ENCODE data around the gene CSRNP3.

Gene CSRNP3

DNA sequence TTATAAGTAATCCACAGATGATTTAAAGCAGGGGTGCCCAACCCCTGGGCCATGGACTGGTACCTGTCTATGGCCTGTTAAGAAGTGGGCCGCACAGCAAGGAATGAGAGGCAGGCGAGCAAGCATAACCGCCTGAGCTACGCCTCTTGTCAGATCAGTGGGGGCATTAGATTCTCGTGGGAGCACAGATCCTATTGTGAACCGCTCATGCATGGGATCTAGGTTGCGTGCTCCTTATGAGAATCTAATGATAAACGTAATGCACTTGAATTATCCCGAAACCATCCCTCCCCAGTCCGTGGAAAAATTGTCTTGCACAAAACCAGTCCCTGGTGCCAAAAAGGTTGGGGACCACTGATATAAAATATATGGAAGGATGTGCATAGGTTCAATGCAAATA is 153.7 kb downstream of the CSRNP3 start:
- no peak for TF ChIP-seq CTCF (IDR thresholded peaks at IDR 0.05; ENCODE audit: unreplicated experiment in 3 of 3)
- Mint-ChIP-seq H3K4me1 (peaks cover 40% of the 10 kb centered on the region), H3K9me3 (no peaks in the 10 kb centered on the region), H3K27ac (peak overlapping the region in 2 of 3 experiments; percentile 71), H3K36me3 (ENCODE audit: low read depth) (peaks cover 14% of the 10 kb centered on the region), H3K4me3 (no peak overlapping the region), H3K27me3 (ENCODE audit: low read depth) (no peaks in the 10 kb centered on the region)

GRCh38 chr2:165623783-165624469 is 154.4 kb downstream of the CSRNP3 start:
- H3K36me3 Mint-ChIP-seq (ENCODE audit: low read depth): peaks cover 12% of the 10 kb centered on the region
- no peak overlapping the region for H3K4me3 Mint-ChIP-seq
- H3K27me3 Mint-ChIP-seq (ENCODE audit: low read depth): no peaks in the 10 kb centered on the region
- peak overlapping the region; percentile 45 to 82 (median 71) for H3K27ac Mint-ChIP-seq
- TF ChIP-seq CTCF (IDR thresholded peaks at IDR 0.05; ENCODE audit: unreplicated experiment in 3 of 3): no peak
- H3K9me3 Mint-ChIP-seq: no peaks in the 10 kb centered on the region
- H3K4me1 Mint-ChIP-seq: peaks cover 32% of the 10 kb centered on the region

DNA sequence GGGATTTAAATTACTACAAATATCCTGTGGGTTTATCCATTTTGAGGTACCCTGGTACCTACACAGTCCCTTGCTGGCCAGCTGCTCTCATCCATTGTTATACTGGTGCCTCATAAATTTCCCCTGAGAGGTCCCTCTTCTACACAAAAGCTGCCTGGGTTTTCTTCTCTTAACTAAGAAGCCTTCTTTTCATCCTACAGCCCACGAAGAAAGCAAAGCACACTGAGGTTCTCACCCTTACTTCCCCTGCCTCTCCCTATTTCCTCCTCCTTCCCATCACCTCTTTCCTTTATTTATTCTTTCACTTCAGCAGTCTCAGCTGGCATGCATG is 154.9 kb downstream of the CSRNP3 start:
- Mint-ChIP-seq H3K27ac (peak overlapping the region; percentile 45 to 82 (median 68)), H3K9me3 (no peaks in the 10 kb centered on the region), H3K4me3 (no peak overlapping the region), H3K27me3 (ENCODE audit: low read depth) (no peaks in the 10 kb centered on the region), H3K4me1 (peaks cover 27% of the 10 kb centered on the region), H3K36me3 (ENCODE audit: low read depth) (peaks cover 17% of the 10 kb centered on the region)
- no peak for TF ChIP-seq CTCF (IDR thresholded peaks at IDR 0.05; ENCODE audit: unreplicated experiment in 3 of 3)

DNA sequence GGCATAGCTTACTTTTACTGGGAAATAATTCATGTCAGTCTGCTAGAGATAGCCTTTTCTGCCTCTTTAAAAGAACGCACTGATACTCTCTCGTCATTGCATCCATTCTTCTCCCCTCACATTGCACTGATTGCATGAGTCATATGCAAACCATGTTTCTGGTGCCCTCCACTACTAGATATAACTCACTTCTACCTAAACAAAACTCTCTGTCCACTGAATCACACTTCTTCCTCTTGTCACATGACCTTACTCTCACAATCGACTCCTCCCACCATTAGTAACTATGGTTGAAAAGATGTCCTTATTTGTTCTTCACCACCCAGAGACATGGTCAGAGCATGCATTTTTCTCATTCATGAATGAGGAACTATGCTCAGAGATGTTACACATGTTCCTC is 158.0 kb downstream of the CSRNP3 start:
- peaks cover 18% of the 10 kb centered on the region for H3K36me3 Mint-ChIP-seq (ENCODE audit: low read depth)
- H3K4me3 Mint-ChIP-seq: no peak overlapping the region
- H3K9me3 Mint-ChIP-seq: no peaks in the 10 kb centered on the region
- H3K27ac Mint-ChIP-seq: no peak overlapping the region
- peaks cover 20% of the 10 kb centered on the region for H3K4me1 Mint-ChIP-seq
- TF ChIP-seq CTCF (IDR thresholded peaks at IDR 0.05; ENCODE audit: unreplicated experiment in 3 of 3): no peak
- H3K27me3 Mint-ChIP-seq (ENCODE audit: low read depth): no peaks in the 10 kb centered on the region

DNA sequence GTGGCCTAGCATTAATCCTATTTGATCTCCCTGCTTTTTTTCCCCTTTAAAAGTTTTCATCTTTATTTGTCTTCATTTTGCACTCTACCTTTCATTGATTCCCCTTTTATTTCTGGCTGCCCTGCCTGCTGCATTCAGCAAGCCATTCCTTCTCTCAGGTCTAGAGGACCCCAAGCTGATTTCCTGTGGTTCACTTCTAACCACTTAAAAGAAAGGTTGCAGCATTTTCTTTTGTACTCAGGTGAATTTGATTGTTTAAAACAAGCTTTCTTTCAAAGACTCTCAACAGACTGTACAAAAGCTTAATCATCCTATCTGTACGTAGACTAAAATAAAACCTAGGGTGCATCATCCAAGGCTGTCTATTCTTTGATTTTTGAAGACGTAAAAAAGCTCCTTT is 160.3 kb downstream of the CSRNP3 start:
- no peaks in the 10 kb centered on the region for H3K9me3 Mint-ChIP-seq
- H3K4me3 Mint-ChIP-seq: no peak overlapping the region
- peaks cover 31% of the 10 kb centered on the region for H3K4me1 Mint-ChIP-seq
- TF ChIP-seq CTCF (IDR thresholded peaks at IDR 0.05; ENCODE audit: unreplicated experiment in 3 of 3): no peak
- peaks cover 10% of the 10 kb centered on the region for H3K36me3 Mint-ChIP-seq (ENCODE audit: low read depth)
- no peaks in the 10 kb centered on the region for H3K27me3 Mint-ChIP-seq (ENCODE audit: low read depth)
- H3K27ac Mint-ChIP-seq: peak overlapping the region; percentile 1 to 73 (median 39)

GRCh38 chr2:165630236-165630635 is 160.7 kb downstream of the CSRNP3 start:
- Mint-ChIP-seq H3K27ac (peak overlapping the region; percentile 2 to 62 (median 39)), H3K27me3 (ENCODE audit: low read depth) (no peaks in the 10 kb centered on the region), H3K4me1 (peaks cover 35% of the 10 kb centered on the region), H3K4me3 (no peak overlapping the region), H3K36me3 (ENCODE audit: low read depth) (peaks cover 9% of the 10 kb centered on the region), H3K9me3 (no peaks in the 10 kb centered on the region)
- TF ChIP-seq CTCF (IDR thresholded peaks at IDR 0.05; ENCODE audit: unreplicated experiment in 3 of 3): no peak
